ENCODE measurements around the gene RABIF. TPM values are rescaled to one million over a fixed set of nuclear protein-coding genes. Genes with fewer than 3 reads are reported as not detected.
"Not testable (repeated sequence)": the region's sequence is repeated elsewhere in the genome, so short reads cannot be mapped to it uniquely, and the experiment has no call there.

Gene RABIF
- total RNA-seq, 2 experiments from 2014 or later, result 11.4 to 11.7 TPM

DNA sequence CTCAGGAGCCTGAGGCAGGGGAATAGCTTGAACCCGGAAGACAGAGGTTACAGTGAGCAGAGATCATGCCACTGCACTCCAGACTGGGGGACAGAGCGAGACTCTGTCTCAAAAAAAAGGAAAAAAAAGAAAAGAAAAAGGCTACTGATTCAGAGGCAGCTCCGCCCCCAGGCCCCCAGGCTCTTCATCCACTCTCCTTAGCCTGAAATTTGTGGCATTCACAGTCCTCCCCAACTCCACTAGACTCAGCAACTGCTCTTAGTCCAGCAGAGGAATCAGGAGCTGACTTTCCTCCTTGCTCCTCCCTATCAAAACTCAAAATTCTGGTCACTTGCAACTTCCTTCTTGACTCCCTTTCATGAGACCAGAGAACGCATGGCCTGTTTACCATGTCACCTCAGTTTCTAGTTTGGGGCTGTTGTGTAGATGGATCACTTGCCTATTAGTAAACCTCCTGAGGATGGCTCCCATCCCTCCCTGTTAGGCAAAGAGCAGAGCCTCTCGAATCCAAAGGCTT lies 51.1 kb downstream of the RABIF start:
- ChIA-PET POLR2A (no interaction called here), CTCF (no interaction called here)

GRCh38 chr1:202836623-202837403 lies 52.1 kb downstream of the RABIF start:
- ChIA-PET POLR2A (interaction anchor here (0.6 kb wide), 1 partner anchor 15 kb away, joined by 4 read pairs; no protein-coding TSS in a partner anchor), CTCF (interaction anchor here (0.7 kb wide), 1 partner anchor 29 kb away, joined by 3 read pairs; the partner anchor contains the start of gene KDM5B)

GRCh38 chr1:202835548-202836072 lies 53.3 kb downstream of the RABIF start:
- POLR2A ChIA-PET, result interaction anchor here (0.6 kb wide), 1 partner anchor 173 kb away, joined by 4 read pairs; no protein-coding TSS in a partner anchor
- CTCF ChIA-PET, result interaction anchor here (0.7 kb wide), 1 partner anchor 28 kb away, joined by 3 read pairs; the partner anchor contains the start of gene KDM5B

DNA sequence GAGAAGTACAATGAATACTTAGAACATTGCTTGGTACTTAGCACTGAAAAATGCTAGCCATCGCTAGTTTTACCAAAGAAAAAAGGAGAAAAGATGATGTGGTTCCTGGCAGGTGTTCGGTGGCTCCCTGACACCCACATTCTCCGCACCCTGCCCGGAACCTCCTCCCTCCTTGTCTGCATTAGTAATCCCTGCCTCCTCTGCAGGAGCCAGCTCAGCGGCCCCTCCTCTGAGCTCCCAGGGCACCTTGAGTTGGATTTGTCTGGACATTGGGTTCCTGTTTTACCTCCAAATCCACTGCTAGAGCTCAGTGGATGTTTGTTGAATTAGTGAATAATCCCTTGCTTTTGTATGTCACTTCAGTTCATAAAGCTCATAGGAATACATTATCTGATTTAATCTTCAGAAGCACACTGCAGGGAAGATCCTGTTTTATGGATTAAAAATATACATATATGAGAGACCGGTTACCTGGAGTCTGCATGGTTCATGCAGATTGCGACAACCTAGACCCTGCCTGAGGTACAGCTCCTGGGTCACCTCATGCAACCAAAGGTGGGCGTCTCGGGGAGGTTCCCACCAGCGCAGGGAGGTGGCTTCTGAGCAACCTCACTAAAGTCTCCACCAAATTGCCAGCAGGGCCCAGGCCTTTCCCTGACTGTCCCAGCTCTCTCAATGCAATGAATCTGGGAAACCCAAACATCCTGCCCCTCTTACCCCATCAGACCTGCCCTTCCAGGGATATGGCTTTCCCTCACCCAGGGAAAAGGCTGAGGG lies 54.0 kb downstream of the RABIF start:
- CTCF ChIA-PET, result no interaction called here
- POLR2A ChIA-PET, result interaction anchor here (0.6 kb wide), 1 partner anchor 173 kb away, joined by 4 read pairs; no protein-coding TSS in a partner anchor

GRCh38 chr1:202831906-202832305 lies 57.0 kb downstream of the RABIF start:
- CTCF ChIA-PET, result no interaction called here
- POLR2A ChIA-PET, result no interaction called here

- CTCF ChIA-PET, POLR2A ChIA-PET: not testable (repeated sequence)
Measured at GRCh38 chr1:202829223-202829622, 59.7 kb downstream of the RABIF start.

Other genes with a start within 250 kb of the RABIF start
- not detected for gene SYT2, start 178.7 kb downstream of the RABIF start, total RNA-seq
- 10 to 100 TPM; 20.3 to 26.8 TPM for gene KDM5B, start 80.7 kb downstream of the RABIF start, total RNA-seq
- gene PCAT6, start 78.2 kb downstream of the RABIF start, total RNA-seq, result under 1 TPM; 0.59 to 0.73 TPM
- gene KLHL12, start 38.1 kb upstream of the RABIF start, total RNA-seq, result 10 to 100 TPM; 37.4 to 39.3 TPM
- gene ADIPOR1, start 69.2 kb upstream of the RABIF start, total RNA-seq, result 10 to 100 TPM; 92.0 to 94.4 TPM
- gene CYB5R1, start 78.1 kb upstream of the RABIF start, total RNA-seq, result 10 to 100 TPM; 20.4 to 21.3 TPM
- 10 to 100 TPM; 74.9 to 83.3 TPM for gene TMEM183A, start 118.2 kb upstream of the RABIF start, total RNA-seq
- gene PPFIA4, start 137.3 kb upstream of the RABIF start, total RNA-seq, result 10 to 100 TPM; 14.7 TPM
- not detected for gene MYOG, start 196.9 kb upstream of the RABIF start, total RNA-seq
- not detected for gene ADORA1, start 238.6 kb upstream of the RABIF start, total RNA-seq

Data from activated CD8-positive, alpha-beta memory T cell treated with anti-CD3 and anti-CD28 coated beads for 36 hours (primary cell).